ENCODE measurements around the gene APELA.
"Not testable (repeated sequence)": the region's sequence is repeated elsewhere in the genome, so short reads cannot be mapped to it uniquely, and the experiment has no call there.

The APELA gene

DNA sequence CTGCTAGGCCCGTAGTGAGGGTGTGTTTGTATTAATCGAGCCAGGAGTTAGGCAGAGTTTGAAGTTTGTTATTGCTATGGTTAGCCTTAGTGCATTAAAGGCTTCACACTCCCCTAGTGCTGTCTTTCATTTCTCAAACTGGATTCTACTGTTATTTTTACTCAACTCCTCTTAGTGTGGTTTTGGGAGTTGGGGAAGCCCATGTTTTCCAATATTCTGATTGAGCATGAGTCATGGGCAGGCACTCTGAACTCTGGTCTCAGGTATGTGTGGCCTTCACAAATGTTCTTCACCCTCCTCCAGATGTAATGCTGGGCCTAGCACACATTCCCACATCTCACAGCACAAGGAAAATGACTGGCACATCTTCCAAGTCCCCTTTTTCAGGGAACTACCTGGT lies 50.1 kb downstream of the APELA start:
- not testable (repeated sequence) for H3K9me3 ChIP-seq (ENCODE audit: insufficient read depth, low read depth, low read length); H3K4me3 ChIP-seq (ENCODE audit: low read length); H3K9ac ChIP-seq (ENCODE audit: low read depth, low read length); H3K4me1 ChIP-seq (ENCODE audit: insufficient read depth, low read length); H3K27ac ChIP-seq (ENCODE audit: low read length); H3K36me3 ChIP-seq (ENCODE audit: insufficient read depth, low read depth, low read length); H3K27me3 ChIP-seq (ENCODE audit: insufficient read depth, low read length)

DNA sequence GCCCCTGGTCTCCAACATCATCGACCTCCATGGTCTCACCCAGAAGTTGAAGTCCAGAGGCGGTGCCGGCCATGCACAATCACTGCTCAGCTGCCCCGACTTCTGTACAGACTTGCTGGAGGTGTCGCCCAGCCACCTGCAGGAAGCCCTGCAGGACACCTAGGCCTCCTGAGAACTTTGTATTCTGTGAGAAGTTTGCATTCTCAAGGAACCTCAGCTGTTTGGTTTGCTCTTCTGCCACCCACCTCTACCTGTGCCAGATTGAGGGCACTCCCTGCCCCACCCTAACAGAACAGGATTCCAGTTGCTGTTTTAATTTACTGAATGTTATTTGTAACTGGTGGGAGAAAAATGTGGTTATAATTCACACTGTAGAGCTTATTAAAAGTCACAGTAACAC lies 53.7 kb downstream of the APELA start:
- H3K36me3 ChIP-seq (ENCODE audit: insufficient read depth, low read depth, low read length), result no peaks in the 10 kb centered on the region
- no peak overlapping the region for H3K4me3 ChIP-seq (ENCODE audit: low read length)
- H3K4me1 ChIP-seq (ENCODE audit: insufficient read depth, low read length), result 0 out of 2 replicates have a peak, but pooled peaks cover 3% of the 10 kb centered on the region
- H3K9ac ChIP-seq (ENCODE audit: low read depth, low read length), result no peak overlapping the region
- H3K27me3 ChIP-seq (ENCODE audit: insufficient read depth, low read length), result no peaks in the 10 kb centered on the region
- H3K9me3 ChIP-seq (ENCODE audit: insufficient read depth, low read depth, low read length), result no peaks in the 10 kb centered on the region
- no peak overlapping the region for H3K27ac ChIP-seq (ENCODE audit: low read length)

DNA sequence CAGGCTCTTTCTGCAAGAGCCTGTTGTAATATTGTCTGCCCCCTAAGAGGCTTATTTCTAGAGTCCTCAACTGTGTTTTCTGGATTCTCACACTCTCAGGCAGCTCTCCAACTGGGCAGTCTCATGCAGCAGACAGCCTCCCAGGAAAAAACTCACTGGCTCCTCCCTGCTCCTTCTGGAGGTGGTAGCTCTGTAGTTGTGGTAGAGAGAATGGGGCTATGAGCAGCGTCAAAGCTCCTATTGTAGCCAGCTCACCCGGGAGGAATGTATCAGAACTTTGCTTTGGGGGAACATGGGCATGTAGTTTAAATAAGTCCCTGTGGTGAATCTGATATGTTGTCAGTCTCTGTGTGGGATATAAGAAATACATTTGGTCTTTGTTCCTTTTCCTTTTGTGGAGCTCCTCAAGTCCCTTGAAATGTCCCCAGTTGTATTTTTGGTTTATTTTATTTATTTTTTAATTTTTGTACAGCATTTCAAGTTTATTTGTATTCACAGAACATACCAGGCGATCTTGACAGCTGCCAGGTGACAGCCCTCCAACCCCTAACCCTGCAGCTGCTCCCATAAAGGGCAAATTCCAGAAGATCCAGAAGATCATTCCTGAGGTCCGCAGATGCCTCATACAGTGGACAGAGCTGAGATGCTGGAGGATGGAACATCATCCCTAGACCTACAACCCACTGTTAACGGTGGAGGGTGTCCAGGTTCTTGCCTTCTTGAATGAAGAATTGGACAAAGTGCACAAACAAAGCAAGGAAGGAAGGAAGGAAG lies 54.8 kb downstream of the APELA start:
- Histone ChIP-seq H3K27me3 (ENCODE audit: insufficient read depth, low read length) (no peaks in the 10 kb centered on the region), H3K9me3 (ENCODE audit: insufficient read depth, low read depth, low read length) (no peaks in the 10 kb centered on the region), H3K9ac (ENCODE audit: low read depth, low read length) (no peak overlapping the region), H3K4me3 (ENCODE audit: low read length) (no peak overlapping the region), H3K4me1 (ENCODE audit: insufficient read depth, low read length) (peaks cover 5% of the 10 kb centered on the region; the same call in 1 of the 2 replicates), H3K36me3 (ENCODE audit: insufficient read depth, low read depth, low read length) (no peaks in the 10 kb centered on the region), H3K27ac (ENCODE audit: low read length) (no peak overlapping the region)

DNA sequence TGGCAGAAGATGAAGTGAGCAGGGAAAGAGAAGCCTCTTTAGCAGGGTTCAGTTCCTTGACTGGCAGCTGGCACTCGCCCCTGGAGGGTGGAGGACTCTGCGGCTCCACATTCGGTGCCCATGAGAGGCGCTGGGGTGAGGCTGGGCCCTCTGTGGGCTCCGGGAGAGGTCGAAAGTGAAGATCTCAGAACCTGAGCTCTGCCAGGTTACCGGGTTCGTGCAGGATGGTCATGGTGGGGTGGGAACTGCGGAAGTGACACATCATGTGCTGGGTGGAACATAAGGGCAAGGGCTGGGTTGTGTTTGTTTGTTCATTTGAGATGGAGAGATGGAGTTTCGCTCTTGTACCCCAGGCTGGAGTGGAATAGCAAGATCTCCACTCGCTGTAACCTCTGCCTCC lies 56.3 kb downstream of the APELA start:
- Histone ChIP-seq H3K36me3 (ENCODE audit: insufficient read depth, low read depth, low read length) (no peaks in the 10 kb centered on the region), H3K27ac (ENCODE audit: low read length) (no peak overlapping the region), H3K27me3 (ENCODE audit: insufficient read depth, low read length) (no peaks in the 10 kb centered on the region), H3K4me1 (ENCODE audit: insufficient read depth, low read length) (peaks cover 12% of the 10 kb centered on the region; the same call in 1 of the 2 replicates), H3K9ac (ENCODE audit: low read depth, low read length) (no peak overlapping the region), H3K9me3 (ENCODE audit: insufficient read depth, low read depth, low read length) (no peaks in the 10 kb centered on the region), H3K4me3 (ENCODE audit: low read length) (no peak overlapping the region)

DNA sequence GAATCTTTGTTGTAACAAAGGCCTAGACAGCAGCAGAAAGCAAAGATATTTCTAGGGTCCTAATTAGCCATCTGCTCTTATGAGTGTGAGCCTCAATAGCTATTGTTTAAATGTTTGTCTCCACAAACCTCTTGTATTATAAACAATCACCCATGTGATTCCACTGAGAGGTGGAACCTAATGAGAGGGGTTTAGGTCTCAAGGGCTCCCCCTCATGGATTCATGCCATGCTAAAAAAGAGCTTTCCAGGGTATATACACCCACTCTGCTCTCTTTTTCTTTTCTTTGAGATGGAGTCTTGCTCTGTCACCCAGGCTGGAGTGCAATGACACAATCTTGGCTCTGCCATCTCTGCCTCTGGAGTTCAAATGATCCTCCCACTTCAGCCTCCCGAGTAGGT lies 58.4 kb downstream of the APELA start:
- peaks cover 12% of the 10 kb centered on the region; the same call in 1 of the 2 replicates for H3K4me1 ChIP-seq (ENCODE audit: insufficient read depth, low read length)
- no peak overlapping the region for H3K4me3 ChIP-seq (ENCODE audit: low read length)
- no peaks in the 10 kb centered on the region for H3K9me3 ChIP-seq (ENCODE audit: insufficient read depth, low read depth, low read length)
- H3K27me3 ChIP-seq (ENCODE audit: insufficient read depth, low read length), result no peaks in the 10 kb centered on the region
- no peaks in the 10 kb centered on the region for H3K36me3 ChIP-seq (ENCODE audit: insufficient read depth, low read depth, low read length)
- no peak overlapping the region for H3K27ac ChIP-seq (ENCODE audit: low read length)
- H3K9ac ChIP-seq (ENCODE audit: low read depth, low read length), result no peak overlapping the region

DNA sequence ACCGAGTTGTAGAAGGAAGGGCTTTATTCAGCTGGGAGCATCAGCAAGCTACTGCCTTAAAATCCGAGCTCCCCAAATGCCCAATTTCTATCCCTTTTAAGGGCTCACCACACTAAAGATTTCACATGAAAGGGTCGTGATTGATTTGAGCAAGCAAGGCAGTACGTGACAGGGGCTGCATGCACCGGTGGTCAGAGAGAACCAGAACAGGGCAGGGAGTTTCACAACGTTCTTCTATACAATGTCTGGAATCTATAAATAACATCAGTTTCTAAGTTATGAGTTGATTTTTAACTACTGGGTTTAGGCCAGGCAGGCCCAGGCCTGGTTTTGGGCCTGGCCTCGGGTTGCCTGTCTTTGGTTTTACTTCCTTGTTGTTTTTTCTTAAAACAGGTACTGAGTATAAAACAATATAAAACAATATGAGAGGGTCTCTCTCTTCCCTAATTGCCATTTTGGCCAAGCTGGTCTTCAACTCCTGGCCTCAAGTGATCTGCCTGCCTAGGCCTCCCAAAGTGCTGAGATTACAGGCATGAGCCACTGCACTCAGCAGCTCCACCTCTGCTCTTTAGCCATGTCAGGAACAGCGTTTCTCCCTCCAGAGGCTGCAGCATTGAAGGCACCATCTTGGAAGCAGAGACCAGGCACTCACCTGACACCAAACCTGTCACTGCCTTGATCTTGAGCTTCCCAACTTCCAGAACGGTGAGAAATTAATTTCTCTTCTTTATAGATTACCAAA lies 59.1 kb downstream of the APELA start:
- not testable (repeated sequence) for H3K27ac ChIP-seq (ENCODE audit: low read length); H3K9me3 ChIP-seq (ENCODE audit: insufficient read depth, low read depth, low read length); H3K36me3 ChIP-seq (ENCODE audit: insufficient read depth, low read depth, low read length); H3K4me3 ChIP-seq (ENCODE audit: low read length); H3K27me3 ChIP-seq (ENCODE audit: insufficient read depth, low read length); H3K9ac ChIP-seq (ENCODE audit: low read depth, low read length)
- H3K4me1 ChIP-seq (ENCODE audit: insufficient read depth, low read length), result peaks cover 12% of the 10 kb centered on the region; the same call in 1 of the 2 replicates

DNA sequence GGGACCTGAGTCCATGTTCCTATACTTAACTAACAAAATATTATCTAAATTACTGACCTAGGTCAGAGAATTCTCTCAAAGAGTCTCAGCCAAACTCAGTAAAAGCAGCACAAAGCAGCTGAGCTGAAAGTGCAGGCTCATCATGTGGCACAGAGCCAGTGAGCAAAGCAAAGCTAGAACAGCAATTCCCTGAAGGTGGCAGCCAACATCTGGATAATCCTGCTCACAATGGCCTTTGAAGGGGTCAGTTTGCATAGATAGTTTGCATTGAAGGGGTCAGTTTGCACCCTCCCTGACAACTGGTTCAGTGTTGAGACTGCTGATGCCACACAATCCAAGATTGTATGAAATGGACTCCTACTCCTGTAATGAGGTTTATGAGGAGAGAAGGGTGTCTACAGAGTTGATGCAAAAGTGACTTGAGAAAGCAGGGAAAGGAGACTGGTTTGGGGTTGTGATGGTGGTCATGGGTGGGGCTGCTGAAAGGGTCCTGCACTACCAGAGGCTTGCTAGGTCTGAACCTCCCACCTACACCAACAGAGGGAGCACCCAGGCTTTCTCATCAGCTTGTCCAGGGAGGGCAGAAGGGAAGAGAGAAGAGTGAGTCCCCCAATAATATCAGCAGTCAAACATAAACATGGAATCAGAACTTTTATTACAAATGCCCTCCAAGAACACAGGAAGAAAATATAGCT lies 60.7 kb downstream of the APELA start:
- Histone ChIP-seq H3K9ac (ENCODE audit: low read depth, low read length) (no peak overlapping the region), H3K27me3 (ENCODE audit: insufficient read depth, low read length) (no peaks in the 10 kb centered on the region), H3K4me3 (ENCODE audit: low read length) (no peak overlapping the region), H3K4me1 (ENCODE audit: insufficient read depth, low read length) (peaks cover 9% of the 10 kb centered on the region; the same call in 1 of the 2 replicates), H3K27ac (ENCODE audit: low read length) (no peak overlapping the region), H3K36me3 (ENCODE audit: insufficient read depth, low read depth, low read length) (no peaks in the 10 kb centered on the region), H3K9me3 (ENCODE audit: insufficient read depth, low read depth, low read length) (no peaks in the 10 kb centered on the region)

DNA sequence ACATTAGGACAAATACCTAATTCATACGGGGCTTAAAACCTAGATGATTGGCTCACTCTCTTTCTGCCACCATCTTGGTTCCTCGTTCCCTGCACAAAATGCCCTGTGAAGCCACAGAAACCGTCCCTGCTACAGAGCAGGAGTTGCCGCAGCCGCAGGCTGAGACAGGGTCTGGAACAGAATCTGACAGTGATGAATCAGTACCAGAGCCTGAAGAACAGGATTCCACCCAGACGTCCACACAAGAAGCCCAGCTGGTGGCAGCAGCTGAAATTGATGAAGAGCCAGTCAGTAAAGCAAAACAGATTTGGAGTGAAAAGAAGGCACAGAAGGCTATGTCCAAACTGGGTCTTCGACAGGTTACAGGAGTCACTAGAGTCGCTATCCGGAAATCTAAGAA lies 66.2 kb downstream of the APELA start:
- Histone ChIP-seq H3K9me3 (ENCODE audit: insufficient read depth, low read depth, low read length) (no peaks in the 10 kb centered on the region), H3K36me3 (ENCODE audit: insufficient read depth, low read depth, low read length) (no peaks in the 10 kb centered on the region), H3K9ac (ENCODE audit: low read depth, low read length) (no peak overlapping the region), H3K27ac (ENCODE audit: low read length) (no peak overlapping the region), H3K4me3 (ENCODE audit: low read length) (no peak overlapping the region), H3K27me3 (ENCODE audit: insufficient read depth, low read length) (no peaks in the 10 kb centered on the region), H3K4me1 (ENCODE audit: insufficient read depth, low read length) (0 out of 2 replicates have a peak, but pooled peaks cover 3% of the 10 kb centered on the region)

DNA sequence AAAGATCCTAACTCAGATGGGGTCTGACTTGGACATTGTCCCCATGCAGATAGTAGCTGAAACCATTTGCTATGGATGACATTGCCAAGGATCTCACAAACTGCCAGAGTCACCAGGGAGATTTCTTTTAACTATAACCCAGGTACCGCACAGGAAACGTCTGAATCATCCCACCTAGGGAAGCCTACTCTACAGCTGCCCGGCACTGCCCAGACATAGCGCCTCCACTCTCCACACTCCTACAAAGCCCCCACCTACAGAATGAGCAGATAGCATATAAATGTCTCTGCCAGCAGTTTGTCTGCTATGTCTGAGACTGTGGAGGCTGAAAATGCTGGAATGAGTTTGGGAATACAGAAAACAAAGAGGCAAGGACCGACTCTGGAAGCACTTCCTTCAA lies 68.2 kb downstream of the APELA start:
- Histone ChIP-seq H3K4me1 (ENCODE audit: insufficient read depth, low read length) (0 out of 2 replicates have a peak, but pooled peaks cover 3% of the 10 kb centered on the region), H3K27me3 (ENCODE audit: insufficient read depth, low read length) (no peaks in the 10 kb centered on the region), H3K9ac (ENCODE audit: low read depth, low read length) (no peak overlapping the region)

DNA sequence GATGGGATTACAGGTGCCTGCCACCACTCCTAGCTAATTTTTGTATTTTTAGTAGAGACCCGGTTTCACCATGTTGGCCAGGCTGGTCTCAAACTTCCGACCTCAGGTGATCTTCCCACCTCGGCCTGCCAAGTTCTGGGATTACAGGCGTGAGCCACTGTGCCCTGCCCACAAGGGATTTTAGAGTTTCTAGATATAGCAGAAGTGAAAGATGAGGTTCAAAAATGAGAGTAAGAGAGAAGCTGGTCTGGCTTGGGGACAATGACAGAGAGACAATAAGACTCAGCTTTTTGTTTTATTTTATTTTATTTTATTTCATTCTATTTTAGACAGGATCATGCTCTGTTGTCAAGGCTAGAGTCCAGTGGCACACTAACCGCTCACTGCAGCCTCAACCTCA lies 69.8 kb downstream of the APELA start:
- H3K9ac ChIP-seq (ENCODE audit: low read depth, low read length), result no peak overlapping the region
- H3K36me3 ChIP-seq (ENCODE audit: insufficient read depth, low read depth, low read length), result no peaks in the 10 kb centered on the region
- no peaks in the 10 kb centered on the region for H3K27me3 ChIP-seq (ENCODE audit: insufficient read depth, low read length)
- no peak overlapping the region for H3K27ac ChIP-seq (ENCODE audit: low read length)
- 0 out of 2 replicates have a peak, but pooled peaks cover 3% of the 10 kb centered on the region for H3K4me1 ChIP-seq (ENCODE audit: insufficient read depth, low read length)
- no peaks in the 10 kb centered on the region for H3K9me3 ChIP-seq (ENCODE audit: insufficient read depth, low read depth, low read length)
- H3K4me3 ChIP-seq (ENCODE audit: low read length), result no peak overlapping the region

More for the DNA sequence above, 68.2 kb downstream of the APELA start:
- no peaks in the 10 kb centered on the region for H3K36me3 ChIP-seq (ENCODE audit: insufficient read depth, low read depth, low read length)
- no peaks in the 10 kb centered on the region for H3K9me3 ChIP-seq (ENCODE audit: insufficient read depth, low read depth, low read length)
- no peak overlapping the region for H3K4me3 ChIP-seq (ENCODE audit: low read length)
- no peak overlapping the region for H3K27ac ChIP-seq (ENCODE audit: low read length)
